Measurements from ENCODE around the gene HERC4.
"Not testable (repeated sequence)": the region's sequence is repeated elsewhere in the genome, so short reads cannot be mapped to it uniquely, and the experiment has no call there.

Gene HERC4

GRCh38 chr10:67976292-67977245 lies 98.5 kb downstream of the HERC4 start:
- no peak overlapping the region for H3K4me3 ChIP-seq (ENCODE audit: low read length)

GRCh38 chr10:67975871-67976270 lies 99.2 kb downstream of the HERC4 start:
- H3K4me3 ChIP-seq (ENCODE audit: low read length): no peak overlapping the region
- no peak for TF ChIP-seq ZNF274 (IDR thresholded peaks at IDR 0.05; ENCODE audit: low read depth, low read length)

More at GRCh38 chr10:67976292-67977245, 98.5 kb downstream of the HERC4 start:
- no peak for TF ChIP-seq ZNF274 (IDR thresholded peaks at IDR 0.05; ENCODE audit: low read depth, low read length)

- TF ChIP-seq ZNF274 (IDR thresholded peaks at IDR 0.05; ENCODE audit: low read depth, low read length): no peak
- H3K4me3 ChIP-seq (ENCODE audit: low read length): no peak overlapping the region
These were observed 103.8 kb downstream of the HERC4 start for GRCh38 chr10:67971311-67971710.

- TF ChIP-seq ZNF274 (IDR thresholded peaks at IDR 0.05; ENCODE audit: low read depth, low read length): no peak
These were observed 105.2 kb downstream of the HERC4 start for GRCh38 chr10:67969875-67970274.

GRCh38 chr10:67966035-67966434 lies 109.0 kb downstream of the HERC4 start:
- not testable (repeated sequence) for H3K4me3 ChIP-seq (ENCODE audit: low read length)

More at GRCh38 chr10:67969875-67970274, 105.2 kb downstream of the HERC4 start:
- no peak overlapping the region for H3K4me3 ChIP-seq (ENCODE audit: low read length)

- TF ChIP-seq ZNF274 (IDR thresholded peaks at IDR 0.05; ENCODE audit: low read depth, low read length): no peak
- no peak overlapping the region for H3K4me3 ChIP-seq (ENCODE audit: low read length)
These were observed 109.6 kb downstream of the HERC4 start for GRCh38 chr10:67965456-67965855.

- no peak for TF ChIP-seq ZNF274 (IDR thresholded peaks at IDR 0.05; ENCODE audit: low read depth, low read length)
- H3K4me3 ChIP-seq (ENCODE audit: low read length): no peak overlapping the region
These were observed 115.1 kb downstream of the HERC4 start for GRCh38 chr10:67959839-67960476.

- H3K4me3 ChIP-seq (ENCODE audit: low read length): no peak overlapping the region
- no peak for TF ChIP-seq ZNF274 (IDR thresholded peaks at IDR 0.05; ENCODE audit: low read depth, low read length)
These were observed 119.5 kb downstream of the HERC4 start for GRCh38 chr10:67955614-67956013.

- H3K4me3 ChIP-seq (ENCODE audit: low read length): no peak overlapping the region
- TF ChIP-seq ZNF274 (IDR thresholded peaks at IDR 0.05; ENCODE audit: low read depth, low read length): no peak
These were observed 131.2 kb downstream of the HERC4 start for GRCh38 chr10:67943917-67944316.

GRCh38 chr10:67936416-67936815 lies 138.7 kb downstream of the HERC4 start:
- no peak overlapping the region for H3K4me3 ChIP-seq (ENCODE audit: low read length)

GRCh38 chr10:67935223-67935622 lies 139.9 kb downstream of the HERC4 start:
- no peak overlapping the region for H3K4me3 ChIP-seq (ENCODE audit: low read length)
- TF ChIP-seq ZNF274 (IDR thresholded peaks at IDR 0.05; ENCODE audit: low read depth, low read length): no peak

More at GRCh38 chr10:67936416-67936815, 138.7 kb downstream of the HERC4 start:
- TF ChIP-seq ZNF274 (IDR thresholded peaks at IDR 0.05; ENCODE audit: low read depth, low read length): no peak

GRCh38 chr10:67934336-67934735 lies 140.7 kb downstream of the HERC4 start:
- no peak for TF ChIP-seq ZNF274 (IDR thresholded peaks at IDR 0.05; ENCODE audit: low read depth, low read length)
- H3K4me3 ChIP-seq (ENCODE audit: low read length): no peak overlapping the region

GRCh38 chr10:67933199-67933598 lies 141.9 kb downstream of the HERC4 start:
- no peak overlapping the region for H3K4me3 ChIP-seq (ENCODE audit: low read length)
- TF ChIP-seq ZNF274 (IDR thresholded peaks at IDR 0.05; ENCODE audit: low read depth, low read length): no peak

- H3K4me3 ChIP-seq (ENCODE audit: low read length): no peak overlapping the region
- no peak for TF ChIP-seq ZNF274 (IDR thresholded peaks at IDR 0.05; ENCODE audit: low read depth, low read length)
These were observed 148.1 kb downstream of the HERC4 start for GRCh38 chr10:67926951-67927350.

- H3K4me3 ChIP-seq (ENCODE audit: low read length): no peak overlapping the region
- no peak for TF ChIP-seq ZNF274 (IDR thresholded peaks at IDR 0.05; ENCODE audit: low read depth, low read length)
These were observed 149.6 kb downstream of the HERC4 start for GRCh38 chr10:67925449-67926005.

All from GM08714 (cell line).